Natural killer cell (primary cell): ENCODE results near the gene MARCHF5. TPM values are rescaled to one million over a fixed set of nuclear protein-coding genes. Genes with fewer than 3 reads are reported as not detected.
"Not testable (repeated sequence)": the region's sequence is repeated elsewhere in the genome, so short reads cannot be mapped to it uniquely, and the experiment has no call there.

ENCODE experiments used
- ATAC-seq, 3 donors: fragments of 150-1000 bp in 2 of 3; fragments of 200-7000 bp in 1 of 3; cut with Tn5 transposase; 1 replicate in 1 of 3; 2 replicates in 2 of 3; pipeline ENCODE4 v1.10.0; 2021; ENCODE audit warnings: mild to moderate bottlenecking in 2 of 3, moderate library complexity in 2 of 3
- DNase-seq, 2 donors: peaks; one replicate each; pipeline versions ENCODE4 v3.0.0 to v3.0.0-alpha.2; 2013 to 2021; ENCODE audit warnings: mixed read lengths in 1 of 2
- H3K27ac ChIP-seq: one replicate; pipeline ENCODE4 v1.5.1; 2013; ENCODE audit warnings: mild to moderate bottlenecking, low read length
- H3K27me3 ChIP-seq: one replicate; pipeline ENCODE4 v1.6.1; 2013; ENCODE audit warnings: low read length; ENCODE audit not compliant: control insufficient read depth, insufficient read depth
- H3K36me3 ChIP-seq: one replicate; pipeline ENCODE4 v1.6.1; 2013; ENCODE audit warnings: low read length; ENCODE audit not compliant: control insufficient read depth, insufficient read depth
- H3K4me1 ChIP-seq: one replicate; pipeline ENCODE4 v1.6.1; 2013; ENCODE audit warnings: low read length; ENCODE audit not compliant: control insufficient read depth, insufficient read depth
- H3K4me3 ChIP-seq: one replicate; pipeline ENCODE4 v1.5.1; 2013; ENCODE audit warnings: low read length
- H3K9me3 ChIP-seq: one replicate; pipeline ENCODE4 v1.6.1; 2013; ENCODE audit warnings: low read length; ENCODE audit not compliant: control insufficient read depth, insufficient read depth
- H3K27ac Mint-ChIP-seq, 2 donors: one replicate each; pipeline ENCODE4 v1.8.0; 2022; ENCODE audit warnings: mild to moderate bottlenecking in 2 of 2, mixed read lengths in 2 of 2, moderate library complexity in 1 of 2
- H3K27me3 Mint-ChIP-seq, 2 donors: one replicate each; pipeline ENCODE4 v1.8.0; 2022; ENCODE audit warnings: low read depth in 2 of 2, mixed read lengths in 2 of 2
- H3K36me3 Mint-ChIP-seq: one replicate; pipeline ENCODE4 v1.8.0; 2022; ENCODE audit warnings: mixed read lengths
- H3K4me1 Mint-ChIP-seq, 2 donors: one replicate each; pipeline ENCODE4 v1.8.0; 2022; ENCODE audit warnings: mixed read lengths in 2 of 2
- H3K4me3 Mint-ChIP-seq: one replicate; pipeline ENCODE4 v1.8.0; 2022; ENCODE audit warnings: mild to moderate bottlenecking, moderate library complexity, mixed read lengths
- H3K9me3 Mint-ChIP-seq, 2 donors: one replicate each; pipeline ENCODE4 v1.8.0; 2022; ENCODE audit warnings: mixed read lengths in 2 of 2
- WGBS: methylation state at CpG from one replicate; pipeline ENCODE4 v1.1.7; 2013; ENCODE audit warnings: missing lambda C conversion rate; ENCODE audit not compliant: insufficient coverage; 5-methylcytosine and 5-hydroxymethylcytosine counted together
- intact Hi-C: fragments of 100-400 bp; cut with micrococcal nuclease; formaldehyde crosslinking; loops from one replicate; pipeline ENCODE4 v1.14.2; 2022
- total RNA-seq, 4 donors: library from RNA; stranded (reverse); fragments of 120-200 nt in 1 of 4; gene quantifications; one replicate each; pipeline versions ENCODE4 v1.2.3 to v1.2.4, GENCODE V29; 2013 to 2022
- TF ChIP-seq, protein P1 (sequence below): fragments of 200-600 bp; IDR thresholded peaks from one replicate; pipeline ENCODE4 v1.8.0; 2022; ENCODE audit warnings: antibody characterized with exemption

Gene MARCHF5
- total RNA-seq, 3 donors from 2014 or later (not counting 1 experiment from before 2014, with no cell fraction given), result 28.0 to 38.6 (median 32.9) TPM

DNA sequence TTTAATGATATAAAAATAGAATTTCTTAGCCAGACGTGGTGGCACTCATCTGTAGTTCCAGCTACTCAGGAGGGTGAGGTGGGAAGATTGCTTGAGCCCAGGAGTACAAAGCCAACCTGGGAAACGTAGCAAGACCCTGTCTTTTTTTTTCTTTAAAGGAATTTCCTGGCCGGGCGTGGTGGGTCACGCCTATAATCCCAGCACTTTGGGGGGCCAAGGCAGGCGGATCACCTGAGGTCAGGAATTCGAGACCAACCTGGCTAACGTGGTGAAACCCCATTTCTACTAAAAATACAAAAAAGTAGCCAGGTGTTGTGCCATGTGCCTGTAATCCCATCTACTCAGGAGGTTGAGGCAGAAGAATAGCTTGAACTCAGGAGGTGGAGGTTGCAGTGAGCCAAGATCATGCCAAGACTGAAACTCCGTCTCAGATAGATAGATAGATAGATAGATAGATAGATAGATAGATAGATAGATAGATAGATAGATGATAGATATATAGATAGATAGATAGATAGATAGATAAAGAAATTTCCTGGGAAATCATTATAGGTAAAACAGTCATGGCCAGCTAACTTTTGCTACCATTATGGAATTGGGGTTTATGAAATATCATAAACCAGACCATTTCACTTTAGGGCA lies 56.2 kb downstream of the MARCHF5 start:
- H3K4me1 ChIP-seq, H3K9me3 ChIP-seq, DNase-seq, H3K4me1 Mint-ChIP-seq, H3K27me3 ChIP-seq, H3K27me3 Mint-ChIP-seq, H3K4me3 ChIP-seq, H3K9me3 Mint-ChIP-seq, ATAC-seq, H3K27ac ChIP-seq, H3K27ac Mint-ChIP-seq, H3K4me3 Mint-ChIP-seq, intact Hi-C loops: not testable (repeated sequence)
- H3K36me3 ChIP-seq, result peaks cover 37% of the 10 kb centered on the region
- 96% methylated on average over 9 of the region's 9 CpGs for WGBS
- H3K36me3 Mint-ChIP-seq, result peaks cover 10% of the 10 kb centered on the region

DNA sequence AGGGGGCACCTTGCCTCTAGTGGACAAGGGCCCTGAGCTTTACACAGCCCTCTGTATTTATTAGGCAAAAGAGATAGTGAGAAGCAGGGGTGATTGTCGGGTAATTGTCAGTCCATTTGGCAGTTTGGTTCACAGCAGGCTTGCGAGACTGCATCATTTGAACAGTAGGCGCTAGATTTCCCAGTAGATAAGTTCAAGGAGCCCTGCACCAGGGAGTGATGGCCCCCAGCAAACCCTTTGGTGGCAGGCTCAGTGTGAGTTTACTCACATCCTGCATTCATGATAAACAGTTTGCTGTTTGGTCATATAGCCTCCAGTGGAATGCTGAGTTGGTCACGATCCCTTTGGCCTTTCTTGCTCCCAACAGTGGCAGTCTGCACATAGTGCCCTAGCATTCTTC lies 59.4 kb downstream of the MARCHF5 start:
- Mint-ChIP-seq H3K9me3 (no peaks in the 10 kb centered on the region), H3K36me3 (peaks cover 10% of the 10 kb centered on the region), H3K27me3 (no peaks in the 10 kb centered on the region), H3K4me1 (no peaks in the 10 kb centered on the region), H3K27ac (no peak overlapping the region), H3K4me3 (no peak overlapping the region)
- WGBS, result 93% methylated on average over 4 of the region's 4 CpGs
- Histone ChIP-seq H3K4me3 (no peak overlapping the region), H3K27me3 (no peaks in the 10 kb centered on the region), H3K27ac (no peak overlapping the region), H3K9me3 (no peaks in the 10 kb centered on the region), H3K36me3 (peaks cover 30% of the 10 kb centered on the region), H3K4me1 (no peaks in the 10 kb centered on the region)
- no peak for ATAC-seq
- no peak for DNase-seq
- TF ChIP-seq, protein P1, sequence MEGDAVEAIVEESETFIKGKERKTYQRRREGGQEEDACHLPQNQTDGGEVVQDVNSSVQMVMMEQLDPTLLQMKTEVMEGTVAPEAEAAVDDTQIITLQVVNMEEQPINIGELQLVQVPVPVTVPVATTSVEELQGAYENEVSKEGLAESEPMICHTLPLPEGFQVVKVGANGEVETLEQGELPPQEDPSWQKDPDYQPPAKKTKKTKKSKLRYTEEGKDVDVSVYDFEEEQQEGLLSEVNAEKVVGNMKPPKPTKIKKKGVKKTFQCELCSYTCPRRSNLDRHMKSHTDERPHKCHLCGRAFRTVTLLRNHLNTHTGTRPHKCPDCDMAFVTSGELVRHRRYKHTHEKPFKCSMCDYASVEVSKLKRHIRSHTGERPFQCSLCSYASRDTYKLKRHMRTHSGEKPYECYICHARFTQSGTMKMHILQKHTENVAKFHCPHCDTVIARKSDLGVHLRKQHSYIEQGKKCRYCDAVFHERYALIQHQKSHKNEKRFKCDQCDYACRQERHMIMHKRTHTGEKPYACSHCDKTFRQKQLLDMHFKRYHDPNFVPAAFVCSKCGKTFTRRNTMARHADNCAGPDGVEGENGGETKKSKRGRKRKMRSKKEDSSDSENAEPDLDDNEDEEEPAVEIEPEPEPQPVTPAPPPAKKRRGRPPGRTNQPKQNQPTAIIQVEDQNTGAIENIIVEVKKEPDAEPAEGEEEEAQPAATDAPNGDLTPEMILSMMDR, result no peak
- intact Hi-C loops, result no loop called here

DNA sequence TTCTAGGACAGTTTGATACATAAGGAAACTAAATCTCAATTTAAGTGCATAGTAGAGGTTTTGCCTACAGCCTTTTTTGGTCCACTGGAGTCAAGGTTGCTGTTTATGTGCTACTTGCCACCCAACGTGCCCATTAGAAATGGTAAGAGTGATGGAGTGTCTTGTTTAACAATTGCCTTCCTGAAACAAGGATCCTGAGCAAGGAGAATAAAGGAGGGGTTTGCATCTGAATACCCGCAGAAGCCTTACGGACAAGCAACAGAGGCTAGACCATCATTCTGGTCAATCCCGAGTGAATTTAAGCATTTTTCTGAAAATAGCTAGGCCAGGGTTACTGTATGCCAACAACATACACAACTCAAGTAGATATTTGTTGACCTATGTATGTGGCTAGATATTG lies 63.6 kb downstream of the MARCHF5 start:
- TF ChIP-seq, protein P1, result no peak
- H3K4me1 ChIP-seq, result no peaks in the 10 kb centered on the region
- peaks cover 17% of the 10 kb centered on the region for H3K36me3 ChIP-seq
- Mint-ChIP-seq H3K27me3 (peaks cover 0 to 5% of the 10 kb centered on the region in 2 donors), H3K36me3 (peaks cover 8% of the 10 kb centered on the region), H3K9me3 (no peaks in the 10 kb centered on the region), H3K27ac (peak overlapping the region in 1 of 2 donors; percentile 29), H3K4me3 (no peak overlapping the region), H3K4me1 (no peaks in the 10 kb centered on the region)
- no peak overlapping the region for H3K27ac ChIP-seq
- H3K9me3 ChIP-seq, result no peaks in the 10 kb centered on the region
- H3K4me3 ChIP-seq, result no peak overlapping the region
- intact Hi-C loops, result no loop called here
- WGBS, result 75% methylated on average over 4 of the region's 4 CpGs
- ATAC-seq, result no peak
- H3K27me3 ChIP-seq, result no peaks in the 10 kb centered on the region
- no peak for DNase-seq

DNA sequence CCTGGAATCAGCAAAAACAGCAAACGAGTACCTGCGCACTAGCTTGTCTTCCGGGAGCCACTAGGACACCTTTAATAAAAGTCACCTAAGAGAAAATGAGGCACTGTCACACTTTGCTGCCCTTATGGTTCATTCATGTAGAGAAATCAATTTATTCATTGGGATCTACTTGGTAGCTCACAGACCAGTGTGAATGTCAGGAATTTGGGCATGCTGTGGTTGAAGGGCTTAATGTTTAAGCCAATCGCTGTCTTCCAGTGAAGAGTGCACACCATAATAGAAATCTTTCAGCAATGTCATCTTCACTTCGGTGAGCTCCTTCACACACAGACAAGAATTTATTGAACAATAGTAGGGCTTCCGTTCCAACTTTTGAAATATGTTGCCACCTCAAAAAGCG lies 65.1 kb downstream of the MARCHF5 start:
- H3K9me3 Mint-ChIP-seq, result no peaks in the 10 kb centered on the region
- 97% methylated on average over 6 of the region's 7 CpGs for WGBS

More for the DNA sequence above, 65.1 kb downstream of the MARCHF5 start:
- DNase-seq, result no peak
- Mint-ChIP-seq H3K36me3 (no peaks in the 10 kb centered on the region), H3K27ac (no peak overlapping the region), H3K27me3 (peaks cover 0 to 11% of the 10 kb centered on the region in 2 donors), H3K4me1 (no peaks in the 10 kb centered on the region), H3K4me3 (no peak overlapping the region)
- no peak for ATAC-seq
- H3K27ac ChIP-seq, result no peak overlapping the region
- H3K9me3 ChIP-seq, result no peaks in the 10 kb centered on the region
- peaks cover 7% of the 10 kb centered on the region for H3K36me3 ChIP-seq
- H3K4me1 ChIP-seq, result no peaks in the 10 kb centered on the region
- no peaks in the 10 kb centered on the region for H3K27me3 ChIP-seq
- TF ChIP-seq, protein P1, result no peak
- no peak overlapping the region for H3K4me3 ChIP-seq
- intact Hi-C loops, result no loop called here
